ENCODE results near the gene IL4R. TPM values are rescaled to one million over a fixed set of nuclear protein-coding genes. Genes with fewer than 3 reads are reported as not detected.

IL4R gene
- total RNA-seq, 1 donor from 2014 or later: 6.8 TPM

GRCh38 chr16:27333104-27333503, 19.3 kb downstream of the IL4R start:
- Mint-ChIP-seq H3K4me1 (peaks cover 9% of the 10 kb centered on the region), H3K27me3 (ENCODE audit: low read depth) (no peaks in the 10 kb centered on the region)
- no peak for DNase-seq (ENCODE audit: low spot score in 2 of 2, unreplicated experiment in 2 of 2)

GRCh38 chr16:27333549-27333948, 19.8 kb downstream of the IL4R start:
- Mint-ChIP-seq H3K27me3 (ENCODE audit: low read depth) (no peaks in the 10 kb centered on the region), H3K36me3 (no peaks in the 10 kb centered on the region), H3K9me3 (peaks cover 6% of the 10 kb centered on the region), H3K27ac (no peak overlapping the region), H3K4me1 (peaks cover 9% of the 10 kb centered on the region), H3K4me3 (no peak overlapping the region)
- no peak for TF ChIP-seq CTCF (IDR thresholded peaks at IDR 0.05; ENCODE audit: unreplicated experiment)
- DNase-seq (ENCODE audit: low spot score in 2 of 2, unreplicated experiment in 2 of 2): no peak

More at GRCh38 chr16:27333104-27333503, 19.3 kb downstream of the IL4R start:
- Mint-ChIP-seq H3K27ac (no peak overlapping the region), H3K4me3 (no peak overlapping the region), H3K36me3 (no peaks in the 10 kb centered on the region), H3K9me3 (peaks cover 6% of the 10 kb centered on the region)
- TF ChIP-seq CTCF (IDR thresholded peaks at IDR 0.05; ENCODE audit: unreplicated experiment): no peak

- Mint-ChIP-seq H3K27me3 (ENCODE audit: low read depth) (no peaks in the 10 kb centered on the region), H3K27ac (no peak overlapping the region), H3K9me3 (no peaks in the 10 kb centered on the region), H3K4me3 (no peak overlapping the region), H3K4me1 (peaks cover 9% of the 10 kb centered on the region), H3K36me3 (no peaks in the 10 kb centered on the region)
- DNase-seq (ENCODE audit: low spot score in 2 of 2, unreplicated experiment in 2 of 2): no peak
- no peak for TF ChIP-seq CTCF (IDR thresholded peaks at IDR 0.05; ENCODE audit: unreplicated experiment)
These were observed 20.5 kb downstream of the IL4R start for GRCh38 chr16:27334192-27334764.

GRCh38 chr16:27334838-27335237, 21.1 kb downstream of the IL4R start:
- H3K4me1 Mint-ChIP-seq: peaks cover 5% of the 10 kb centered on the region
- no peak for TF ChIP-seq CTCF (IDR thresholded peaks at IDR 0.05; ENCODE audit: unreplicated experiment)
- DNase-seq (ENCODE audit: low spot score in 2 of 2, unreplicated experiment in 2 of 2): no peak
- no peak overlapping the region for H3K4me3 Mint-ChIP-seq
- no peak overlapping the region for H3K27ac Mint-ChIP-seq
- no peaks in the 10 kb centered on the region for H3K9me3 Mint-ChIP-seq
- no peaks in the 10 kb centered on the region for H3K27me3 Mint-ChIP-seq (ENCODE audit: low read depth)
- H3K36me3 Mint-ChIP-seq: no peaks in the 10 kb centered on the region

- no peak for TF ChIP-seq CTCF (IDR thresholded peaks at IDR 0.05; ENCODE audit: unreplicated experiment)
- no peak overlapping the region for H3K4me3 Mint-ChIP-seq
- peaks cover 3% of the 10 kb centered on the region for H3K4me1 Mint-ChIP-seq
- H3K36me3 Mint-ChIP-seq: no peaks in the 10 kb centered on the region
- H3K27ac Mint-ChIP-seq: no peak overlapping the region
- H3K9me3 Mint-ChIP-seq: no peaks in the 10 kb centered on the region
- DNase-seq (ENCODE audit: low spot score in 2 of 2, unreplicated experiment in 2 of 2): no peak
- H3K27me3 Mint-ChIP-seq (ENCODE audit: low read depth): no peaks in the 10 kb centered on the region
These were observed 21.7 kb downstream of the IL4R start for GRCh38 chr16:27335349-27336053.
